ENCODE measurements around the gene DSCAML1. TPM values are rescaled to one million over a fixed set of nuclear protein-coding genes. Genes with fewer than 3 reads are reported as not detected.
"Not testable (repeated sequence)": the region's sequence is repeated elsewhere in the genome, so short reads cannot be mapped to it uniquely, and the experiment has no call there.

The DSCAML1 gene
- total RNA-seq, 1 experiment from 2014 or later = not detected

- not testable (repeated sequence) for H3K36me3 ChIP-seq, DNase-seq, H3K27me3 ChIP-seq, H3K4me3 ChIP-seq, H3K9me3 ChIP-seq
These were observed 13.0 kb upstream of the DSCAML1 start for GRCh38 chr11:117810056-117810451.

- no peaks in the 10 kb centered on the region for H3K36me3 ChIP-seq
- DNase-seq = peak; percentile 63
- H3K9me3 ChIP-seq = no peaks in the 10 kb centered on the region
- H3K27me3 ChIP-seq = 0 out of 2 replicates have a peak, but pooled peaks cover 6% of the 10 kb centered on the region
- H3K4me3 ChIP-seq = no peak overlapping the region
These were observed 12.4 kb upstream of the DSCAML1 start for GRCh38 chr11:117809236-117810055.

GRCh38 chr11:117808784-117809183 lies 11.8 kb upstream of the DSCAML1 start:
- no peaks in the 10 kb centered on the region for H3K9me3 ChIP-seq
- 0 out of 2 replicates have a peak, but pooled peaks cover 6% of the 10 kb centered on the region for H3K27me3 ChIP-seq
- no peaks in the 10 kb centered on the region for H3K36me3 ChIP-seq
- H3K4me3 ChIP-seq = no peak overlapping the region
- no peak for DNase-seq

- no peaks in the 10 kb centered on the region for H3K9me3 ChIP-seq
- 0 out of 2 replicates have a peak, but pooled peaks cover 6% of the 10 kb centered on the region for H3K27me3 ChIP-seq
- H3K36me3 ChIP-seq = no peaks in the 10 kb centered on the region
- H3K4me3 ChIP-seq = no peak overlapping the region
- DNase-seq = peak; percentile 35
These were observed 10.7 kb upstream of the DSCAML1 start for GRCh38 chr11:117807482-117808327.

- H3K9me3 ChIP-seq = no peaks in the 10 kb centered on the region
- no peak for DNase-seq
- H3K27me3 ChIP-seq = 0 out of 2 replicates have a peak, but pooled peaks cover 6% of the 10 kb centered on the region
- H3K4me3 ChIP-seq = no peak overlapping the region
- H3K36me3 ChIP-seq = no peaks in the 10 kb centered on the region
These were observed 9.8 kb upstream of the DSCAML1 start for GRCh38 chr11:117806846-117807245.

GRCh38 chr11:117805045-117805444 lies 8.0 kb upstream of the DSCAML1 start:
- H3K27me3 ChIP-seq = peaks cover 12% of the 10 kb centered on the region
- H3K9me3 ChIP-seq = no peaks in the 10 kb centered on the region
- no peak for DNase-seq
- H3K36me3 ChIP-seq = no peaks in the 10 kb centered on the region
- no peak overlapping the region for H3K4me3 ChIP-seq

- no peaks in the 10 kb centered on the region for H3K36me3 ChIP-seq
- H3K27me3 ChIP-seq = peaks cover 10% of the 10 kb centered on the region
- no peak for DNase-seq
- no peak overlapping the region for H3K4me3 ChIP-seq
- H3K9me3 ChIP-seq = no peaks in the 10 kb centered on the region
These were observed 6.9 kb upstream of the DSCAML1 start for GRCh38 chr11:117803896-117804295.

GRCh38 chr11:117799634-117800033 lies 2.6 kb upstream of the DSCAML1 start:
- no peak for DNase-seq
- peaks cover 26% of the 10 kb centered on the region for H3K27me3 ChIP-seq
- no peak overlapping the region for H3K4me3 ChIP-seq
- no peaks in the 10 kb centered on the region for H3K9me3 ChIP-seq
- H3K36me3 ChIP-seq = no peaks in the 10 kb centered on the region

GRCh38 chr11:117796456-117796871 lies 552 bp downstream of the DSCAML1 start:
- Histone ChIP-seq H3K36me3 (no peaks in the 10 kb centered on the region), H3K9me3 (no peaks in the 10 kb centered on the region), H3K4me3 (no peak overlapping the region), H3K27me3 (peaks cover 30% of the 10 kb centered on the region)
- no peak for DNase-seq

GRCh38 chr11:117795638-117796455 lies 1.2 kb downstream of the DSCAML1 start:
- Histone ChIP-seq H3K36me3 (no peaks in the 10 kb centered on the region), H3K9me3 (no peaks in the 10 kb centered on the region), H3K27me3 (peaks cover 26% of the 10 kb centered on the region), H3K4me3 (no peak overlapping the region)
- no peak for DNase-seq

GRCh38 chr11:117794772-117795629 lies 2.0 kb downstream of the DSCAML1 start:
- Histone ChIP-seq H3K9me3 (no peaks in the 10 kb centered on the region), H3K27me3 (peaks cover 21% of the 10 kb centered on the region)

GRCh38 chr11:117794135-117794534 lies 2.9 kb downstream of the DSCAML1 start:
- DNase-seq = no peak
- H3K9me3 ChIP-seq = no peaks in the 10 kb centered on the region
- H3K36me3 ChIP-seq = no peaks in the 10 kb centered on the region
- no peak overlapping the region for H3K4me3 ChIP-seq
- H3K27me3 ChIP-seq = peaks cover 21% of the 10 kb centered on the region

More at GRCh38 chr11:117794772-117795629, 2.0 kb downstream of the DSCAML1 start:
- DNase-seq = no peak
- no peak overlapping the region for H3K4me3 ChIP-seq
- no peaks in the 10 kb centered on the region for H3K36me3 ChIP-seq

- H3K27me3 ChIP-seq = peaks cover 18% of the 10 kb centered on the region
- no peaks in the 10 kb centered on the region for H3K36me3 ChIP-seq
- DNase-seq = no peak
- no peak overlapping the region for H3K4me3 ChIP-seq
- no peaks in the 10 kb centered on the region for H3K9me3 ChIP-seq
These were observed 3.4 kb downstream of the DSCAML1 start for GRCh38 chr11:117793583-117793982.

GRCh38 chr11:117792992-117793391 lies 4.0 kb downstream of the DSCAML1 start:
- no peak for DNase-seq
- no peak overlapping the region for H3K4me3 ChIP-seq
- H3K36me3 ChIP-seq = no peaks in the 10 kb centered on the region
- peaks cover 15% of the 10 kb centered on the region; the same call in 1 of the 2 replicates for H3K27me3 ChIP-seq
- H3K9me3 ChIP-seq = no peaks in the 10 kb centered on the region

GRCh38 chr11:117792241-117792640 lies 4.8 kb downstream of the DSCAML1 start:
- no peak for DNase-seq
- no peaks in the 10 kb centered on the region for H3K36me3 ChIP-seq
- peaks cover 15% of the 10 kb centered on the region; the same call in 1 of the 2 replicates for H3K27me3 ChIP-seq
- H3K4me3 ChIP-seq = no peak overlapping the region
- H3K9me3 ChIP-seq = no peaks in the 10 kb centered on the region

GRCh38 chr11:117790279-117790678 lies 6.7 kb downstream of the DSCAML1 start:
- no peaks in the 10 kb centered on the region for H3K9me3 ChIP-seq
- DNase-seq = no peak
- no peak overlapping the region for H3K4me3 ChIP-seq
- H3K36me3 ChIP-seq = no peaks in the 10 kb centered on the region
- peaks cover 16% of the 10 kb centered on the region for H3K27me3 ChIP-seq
